Ureter (tissue), 1 donor: ENCODE measurements around the gene SYMPK. TPM values are rescaled to one million over a fixed set of nuclear protein-coding genes. Genes with fewer than 3 reads are reported as not detected.
"Not testable (repeated sequence)": the region's sequence is repeated elsewhere in the genome, so short reads cannot be mapped to it uniquely, and the experiment has no call there.

Experiments
- DNase-seq: peaks from one replicate; pipeline ENCODE4 v3.0.0-alpha.2; 2020; ENCODE audit warnings: low spot score
- total RNA-seq: library from RNA; stranded (reverse); gene quantifications from one replicate; pipeline ENCODE4 v1.2.4, GENCODE V29; 2023
- donor health status: DM: yes; HTN: yes; CAD: no.

The SYMPK gene
- total RNA-seq, 1 donor from 2014 or later, result 81.1 TPM

DNA sequence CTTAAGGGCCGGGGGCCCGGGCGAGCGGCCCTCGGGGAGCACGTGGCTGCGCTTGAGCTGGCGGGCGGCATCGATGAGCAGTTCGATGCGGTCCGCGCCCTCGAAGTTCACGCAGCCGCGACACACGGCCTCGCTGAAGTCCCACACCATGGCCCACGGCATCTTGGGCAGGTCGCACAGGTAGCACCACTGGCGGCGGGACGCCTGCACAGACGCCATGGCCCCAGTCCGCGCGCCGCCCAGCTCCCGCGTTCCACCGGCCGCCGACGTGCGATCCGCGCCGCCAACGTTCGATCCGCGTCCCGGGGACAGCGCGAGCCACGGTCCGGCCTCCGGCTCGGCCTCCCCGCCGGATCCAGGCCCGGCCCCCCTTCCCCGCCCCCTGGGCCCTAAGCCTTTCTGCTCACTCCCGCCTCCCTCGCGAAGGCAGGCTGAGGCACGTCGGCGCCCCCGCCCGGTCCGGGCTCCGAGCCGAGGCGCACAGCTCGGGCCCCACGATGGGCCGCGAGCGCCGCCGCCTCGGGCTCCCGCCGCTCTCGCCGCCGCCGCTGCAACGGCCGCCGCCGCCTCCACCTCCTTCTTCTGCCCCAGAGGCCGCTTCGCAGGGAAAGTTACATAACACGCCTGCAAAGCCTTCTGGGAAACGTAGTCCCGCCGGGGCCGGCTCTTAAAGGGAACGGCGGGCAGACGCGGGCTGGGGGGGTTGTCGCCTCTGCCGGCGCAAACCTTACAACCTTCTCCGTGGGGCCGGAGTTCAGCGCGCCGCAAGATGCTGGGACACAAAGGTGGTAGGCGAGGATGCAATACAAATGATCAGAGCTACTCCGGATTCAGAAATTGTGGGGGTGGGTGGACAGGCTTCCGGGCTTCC, 22.8 kb upstream of the SYMPK start, which contains the start of gene IRF2BP1:
Gene IRF2BP1, minus strand, starts transcription at position 586 of the 871 bp plus-strand sequence. Its CDS starts 367 bp downstream, at position 219.
- peak; percentile 94 for DNase-seq

- DNase-seq, result no peak
Observed at GRCh38 chr19:45884682-45885555, 22.0 kb upstream of the SYMPK start.

DNA sequence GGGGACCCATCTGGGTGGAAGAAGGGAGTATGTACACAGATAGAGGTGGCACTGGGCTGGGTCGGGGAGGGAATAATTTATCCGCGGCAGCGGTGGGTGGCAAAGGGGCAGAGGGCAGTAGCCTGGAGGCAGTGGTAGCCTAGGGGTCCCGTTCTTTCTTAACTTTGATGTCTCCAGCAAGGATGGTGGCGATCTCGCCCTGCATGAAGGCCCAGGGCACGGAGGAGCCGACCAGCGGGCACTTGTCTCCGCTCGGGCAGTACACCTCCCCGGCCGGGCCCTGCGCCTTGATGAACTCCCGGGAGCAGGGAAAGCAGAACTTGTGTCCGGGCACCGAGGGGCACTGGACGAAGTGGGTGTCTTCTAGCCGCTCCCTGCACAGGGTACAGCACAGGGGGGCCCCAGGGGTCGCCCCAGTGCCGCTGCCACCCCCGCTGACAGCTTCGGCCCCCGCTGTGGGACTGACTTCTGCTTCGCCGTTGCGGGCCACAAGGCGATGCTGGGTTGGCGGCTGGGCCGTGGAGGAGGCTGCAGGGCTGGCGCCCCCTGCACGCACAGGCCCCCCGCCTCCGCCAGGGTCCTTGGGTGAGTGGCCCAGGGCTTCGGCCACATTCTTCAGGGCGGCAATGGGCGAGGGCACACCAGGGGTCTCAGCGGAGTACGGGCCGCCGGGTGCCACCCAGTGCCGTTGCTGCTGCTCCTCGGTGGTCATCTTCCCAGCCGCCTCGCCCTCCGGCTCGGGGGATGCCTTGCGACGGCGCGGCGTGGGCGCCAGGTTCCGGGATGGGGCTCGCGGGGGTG, 21.1 kb upstream of the SYMPK start:
- no peak for DNase-seq

- no peak for DNase-seq
Observed at GRCh38 chr19:45883586-45883880, 20.6 kb upstream of the SYMPK start.

GRCh38 chr19:45882652-45883585, 20.0 kb upstream of the SYMPK start:
- peak; percentile 83 for DNase-seq

- no peak for DNase-seq
Observed at GRCh38 chr19:45881909-45882528, 19.1 kb upstream of the SYMPK start.

DNA sequence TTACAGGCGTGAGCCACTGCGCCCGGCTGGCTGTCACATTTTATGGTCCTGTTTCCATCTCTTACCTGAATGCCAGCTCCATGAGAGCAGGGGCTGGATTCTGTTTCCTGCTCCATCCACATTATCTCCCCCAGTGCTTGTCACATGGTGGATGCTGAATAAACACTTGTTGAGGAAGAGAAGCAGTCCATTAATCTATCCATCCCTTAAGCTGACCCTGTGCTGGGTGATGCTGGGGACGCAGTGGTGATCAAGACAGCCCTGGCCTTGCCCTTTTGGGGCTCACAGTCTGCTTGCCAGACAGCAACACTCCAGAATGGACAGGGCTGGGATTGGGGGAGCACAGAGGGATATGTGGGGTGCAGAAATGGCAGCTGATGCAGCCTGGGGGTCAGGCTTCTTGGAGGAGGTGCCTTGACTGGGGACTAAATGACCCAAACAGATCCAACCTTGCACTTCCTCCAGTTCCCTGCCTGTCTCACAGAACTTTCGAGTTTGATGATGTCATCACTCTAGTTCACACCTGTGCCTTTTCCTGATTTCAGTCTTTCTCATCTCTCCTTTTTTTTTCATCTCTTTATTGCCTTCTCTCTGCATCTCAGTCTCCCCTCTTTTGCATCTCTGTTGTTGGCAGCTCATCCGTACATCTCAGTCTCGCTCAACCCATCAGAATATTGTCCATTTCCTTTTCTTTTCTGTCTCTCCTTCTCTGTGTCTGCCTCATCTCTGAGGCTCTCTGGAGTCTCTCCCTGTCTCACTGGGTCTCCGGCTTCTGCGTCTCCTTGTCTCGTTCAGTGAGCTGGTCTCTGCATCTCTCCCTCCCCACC, 18.3 kb upstream of the SYMPK start:
- no peak for DNase-seq

GRCh38 chr19:45879971-45880370, 17.0 kb upstream of the SYMPK start:
- no peak for DNase-seq

GRCh38 chr19:45879055-45879454, 16.1 kb upstream of the SYMPK start:
- no peak for DNase-seq

GRCh38 chr19:45878043-45878794, 15.3 kb upstream of the SYMPK start:
- DNase-seq, result no peak

DNA sequence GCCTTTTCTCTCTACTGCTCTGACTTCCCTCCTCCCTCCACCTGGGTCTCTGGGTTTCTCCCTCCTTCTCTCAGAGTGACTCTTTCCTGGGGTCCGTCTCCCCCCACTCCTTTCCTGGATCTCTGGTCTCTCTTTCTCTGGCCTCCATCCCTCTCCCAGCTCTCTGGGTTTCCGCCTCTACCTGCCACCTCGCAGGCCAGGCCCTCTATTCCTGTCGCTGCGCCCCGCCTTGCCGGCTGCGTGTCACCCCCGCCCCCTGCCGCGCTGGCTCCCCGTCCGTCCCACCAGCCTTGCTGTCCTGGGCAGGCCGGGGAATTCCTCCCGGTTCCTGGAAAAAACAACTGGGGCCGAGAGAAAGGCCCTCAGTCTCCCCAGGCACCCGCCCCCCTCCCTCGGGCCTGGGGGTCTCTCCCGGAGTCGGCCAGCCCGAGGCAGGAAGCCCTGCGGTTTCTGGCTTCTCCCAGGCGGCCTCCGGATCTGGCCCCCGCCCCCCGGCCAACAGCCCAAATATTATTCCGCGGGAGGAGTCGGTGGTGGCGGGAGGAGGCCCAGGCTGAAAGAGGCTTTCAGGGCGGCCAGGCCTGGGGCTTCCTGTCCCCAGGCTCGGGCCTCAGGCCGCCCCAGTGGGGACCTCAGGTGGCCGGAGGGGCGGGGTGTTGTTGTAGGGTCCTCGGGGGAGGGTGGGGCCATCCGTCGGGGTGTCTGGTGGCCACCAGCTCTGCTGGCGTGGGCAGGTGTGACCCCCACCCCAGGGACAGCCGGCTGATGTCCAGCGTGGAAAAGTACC, 13.7 kb upstream of the SYMPK start:
- no peak for DNase-seq

- DNase-seq, result no peak
Observed at GRCh38 chr19:45876161-45876410, 13.1 kb upstream of the SYMPK start.

- no peak for DNase-seq
Observed at GRCh38 chr19:45874620-45874966, 11.6 kb upstream of the SYMPK start.

DNA sequence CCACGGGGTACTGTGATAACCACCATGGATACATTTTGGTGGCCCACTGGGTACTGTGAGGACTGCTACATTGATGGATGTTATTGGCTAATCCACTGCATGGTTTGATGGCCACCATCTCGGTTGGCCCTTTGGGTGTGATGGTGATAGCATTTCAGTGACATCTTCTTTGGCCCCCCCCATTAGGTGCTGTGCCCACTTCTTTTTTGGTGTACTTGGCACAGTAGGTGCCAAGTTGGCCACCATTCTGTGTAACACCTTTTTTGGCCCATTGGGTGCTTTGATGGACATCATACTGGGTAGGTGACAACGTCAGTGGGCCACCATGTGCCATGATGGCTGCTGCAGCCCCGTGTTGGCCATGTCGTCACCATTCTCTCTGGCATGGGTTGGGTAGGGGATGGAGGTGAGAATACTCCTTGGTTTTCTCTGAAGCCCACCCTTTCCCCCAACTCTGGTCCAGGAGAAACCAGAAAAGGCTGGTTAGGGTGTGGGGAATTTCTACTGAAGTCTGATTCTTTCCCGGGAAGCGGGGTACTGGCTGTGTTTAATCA, 10.3 kb upstream of the SYMPK start:
- no peak for DNase-seq

GRCh38 chr19:45872095-45872919, 9.4 kb upstream of the SYMPK start:
- DNase-seq, result no peak

DNA sequence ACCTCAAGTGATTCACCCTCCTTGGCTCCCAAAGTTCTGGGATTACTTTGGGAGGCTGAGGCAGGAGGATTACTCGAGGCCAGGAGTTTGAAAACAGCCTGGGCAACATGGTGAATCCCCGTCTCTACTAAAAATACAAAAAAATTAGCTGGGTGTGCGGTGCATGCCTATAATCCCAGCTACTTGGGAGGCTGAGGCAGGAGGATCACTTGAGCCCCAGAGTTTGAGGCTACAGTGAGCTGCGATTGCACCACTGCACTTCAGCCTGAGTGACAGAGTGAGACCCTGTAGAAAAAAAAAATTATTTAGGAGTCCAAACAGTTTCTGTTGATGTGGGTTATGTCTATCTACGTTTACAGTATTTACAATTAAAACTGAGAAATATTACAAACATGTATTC, 7.9 kb upstream of the SYMPK start:
- DNase-seq, result no peak

- DNase-seq, result not testable (repeated sequence)
Observed at GRCh38 chr19:45867241-45867640, 4.3 kb upstream of the SYMPK start.
